Activated naive CD4-positive, alpha-beta T cell treated with anti-CD3 and anti-CD28 coated beads, Interleukin-2, amount 50 U/mL, for 16 hours (primary cell): ENCODE data around the gene CDC42EP1.
A peak's percentile ranks its signal among the peaks of the same experiment; 100 is the strongest.

Experiments used
- DNase-seq: peaks from one replicate; pipeline ENCODE4 v3.0.0-alpha.2; 2020

Gene CDC42EP1

GRCh38 chr22:37561212-37562048, 1.1 kb downstream of the CDC42EP1 start:
- peak; percentile 84 for DNase-seq

DNA sequence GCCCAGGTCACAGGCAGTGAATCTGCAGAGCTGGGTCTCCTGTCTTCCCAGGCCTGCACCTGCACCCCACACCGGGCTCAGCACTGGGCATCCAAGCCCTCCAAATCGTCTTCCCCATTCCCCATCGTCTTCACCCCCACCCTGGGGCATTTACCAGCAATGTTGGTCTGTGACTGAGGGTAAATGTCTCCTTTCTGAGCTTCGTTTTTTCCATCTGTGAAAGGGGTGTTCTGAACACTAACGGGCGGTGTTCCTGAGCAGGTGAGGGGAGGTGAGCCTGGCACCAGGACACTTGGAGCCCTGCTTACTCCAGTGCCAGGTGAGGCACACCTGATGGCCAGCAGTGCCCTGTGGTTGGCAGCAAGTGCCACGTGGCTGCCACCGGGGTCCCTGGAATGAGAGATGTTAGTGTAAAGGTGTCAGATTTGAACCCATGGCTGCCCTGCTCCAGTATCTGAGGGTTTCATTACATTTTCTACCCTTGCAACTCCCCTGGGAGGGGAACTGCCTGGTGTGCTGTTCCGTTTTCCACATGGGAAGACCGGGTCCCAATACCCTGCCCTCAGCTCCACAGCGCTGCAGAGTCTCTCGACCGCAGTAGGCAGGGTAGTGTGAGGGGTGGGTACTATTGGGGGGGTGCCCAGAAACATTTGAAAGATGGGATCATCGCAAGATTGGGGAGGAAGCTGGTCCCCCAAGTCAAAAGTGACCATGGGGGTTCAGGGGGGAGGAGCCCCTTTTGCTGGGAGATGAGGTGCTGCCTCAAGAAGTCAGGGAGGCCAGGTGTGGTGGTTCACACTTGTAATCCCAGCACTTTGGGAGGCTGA, 2.0 kb downstream of the CDC42EP1 start:
- DNase-seq, result no peak

DNA sequence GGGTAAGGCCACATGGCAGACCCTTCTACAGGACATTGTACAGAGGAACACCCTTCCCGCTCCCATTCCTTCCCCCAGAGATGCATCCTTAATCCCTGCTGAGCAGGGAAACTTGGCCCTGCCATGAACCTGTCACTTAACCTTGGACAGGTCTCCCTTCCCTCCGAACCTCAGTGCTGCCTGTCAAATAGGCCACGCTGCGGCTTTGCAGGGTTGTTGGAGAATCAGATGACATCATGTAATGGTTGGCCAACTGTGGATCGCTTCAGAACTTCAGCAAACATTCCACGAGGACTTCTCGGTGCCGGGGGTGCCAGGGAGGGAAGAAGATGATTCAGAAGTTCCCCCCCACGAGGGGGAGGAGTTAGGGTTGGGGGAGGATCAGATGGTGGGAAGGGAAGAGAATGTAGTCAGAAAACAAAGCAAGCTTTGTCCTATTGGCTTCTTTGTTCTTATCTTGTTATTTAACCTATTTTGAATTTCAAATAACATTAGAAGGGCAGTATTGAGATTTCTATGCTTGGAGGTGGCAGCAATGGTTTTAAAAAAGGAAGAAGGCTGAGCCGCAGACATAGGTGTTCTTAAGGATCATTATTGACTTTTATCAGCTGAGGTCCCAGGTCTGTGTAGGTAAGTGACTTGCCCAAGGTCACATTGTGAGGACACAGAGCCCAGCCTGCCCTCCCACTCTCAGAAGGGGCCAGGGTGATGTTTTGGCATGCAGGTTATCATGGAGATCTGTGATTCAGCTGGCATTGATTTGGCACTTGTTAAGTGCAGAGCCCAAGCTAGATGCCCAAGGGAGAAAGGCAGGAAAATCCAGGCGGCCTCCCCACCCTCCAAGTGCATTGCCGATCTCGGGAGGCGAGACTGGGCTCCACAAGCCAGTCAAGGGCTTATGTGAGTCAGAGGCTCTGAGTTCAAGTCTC, 3.1 kb downstream of the CDC42EP1 start:
- DNase-seq, result no peak

DNA sequence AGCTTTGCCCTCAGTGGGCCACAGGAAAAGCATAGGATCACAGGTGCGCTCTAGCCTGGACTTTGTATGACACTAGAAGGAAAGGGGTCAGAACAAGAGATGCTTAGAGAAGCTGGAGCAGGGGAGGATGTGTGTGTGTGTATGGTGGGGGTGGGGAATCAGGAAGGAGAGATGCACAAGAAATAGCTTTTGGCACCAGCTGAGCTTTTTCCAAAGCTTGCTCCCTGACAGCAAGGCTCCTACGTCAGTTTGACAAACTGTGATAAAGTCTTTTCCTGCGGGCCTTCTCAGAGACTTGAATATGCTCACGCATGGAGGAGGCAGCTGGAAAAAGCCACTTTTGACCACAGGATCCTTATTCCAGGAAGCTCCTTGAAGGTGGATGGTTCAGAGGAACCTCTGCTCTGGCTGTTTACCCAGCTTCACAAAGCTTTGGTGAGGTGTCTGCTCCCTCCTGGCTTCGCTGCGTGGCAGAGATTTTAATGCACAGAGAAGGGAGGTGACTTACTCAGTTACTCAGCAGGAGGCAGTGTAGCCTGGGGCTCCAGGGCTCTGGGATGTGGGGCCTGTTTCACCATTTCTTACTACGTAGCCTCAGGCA, 3.9 kb downstream of the CDC42EP1 start:
- DNase-seq, result no peak

DNA sequence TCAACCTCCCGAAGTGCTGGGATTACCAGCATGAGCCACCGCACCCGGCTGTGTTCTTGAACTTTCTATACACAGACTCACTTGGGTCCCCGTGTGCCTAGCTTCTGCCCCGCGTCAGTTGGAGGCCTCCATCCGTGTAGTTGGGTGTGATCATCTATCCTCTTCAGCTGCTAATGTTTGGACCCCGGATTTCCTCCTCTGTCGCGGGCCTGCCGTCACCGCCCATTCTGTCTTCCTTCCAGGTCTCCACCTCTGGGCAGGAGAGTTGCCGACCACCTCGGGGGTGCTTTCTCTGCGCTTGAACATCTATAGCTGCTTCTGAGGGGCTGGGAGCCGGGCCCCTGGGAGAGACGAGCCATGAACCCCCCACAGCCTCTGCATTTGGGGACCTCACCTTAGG, 5.5 kb downstream of the CDC42EP1 start:
- no peak for DNase-seq

DNA sequence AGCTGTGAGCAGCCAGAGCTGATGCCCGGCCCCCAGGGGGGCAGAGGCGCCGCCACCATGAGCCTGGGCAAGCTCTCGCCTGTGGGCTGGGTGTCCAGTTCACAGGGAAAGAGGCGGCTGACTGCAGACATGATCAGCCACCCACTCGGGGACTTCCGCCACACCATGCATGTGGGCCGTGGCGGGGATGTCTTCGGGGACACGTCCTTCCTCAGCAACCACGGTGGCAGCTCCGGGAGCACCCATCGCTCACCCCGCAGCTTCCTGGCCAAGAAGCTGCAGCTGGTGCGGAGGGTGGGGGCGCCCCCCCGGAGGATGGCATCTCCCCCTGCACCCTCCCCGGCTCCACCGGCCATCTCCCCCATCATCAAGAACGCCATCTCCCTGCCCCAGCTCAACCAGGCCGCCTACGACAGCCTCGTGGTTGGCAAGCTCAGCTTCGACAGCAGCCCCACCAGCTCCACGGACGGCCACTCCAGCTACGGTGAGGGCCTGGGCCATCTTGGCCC, 6.1 kb downstream of the CDC42EP1 start:
- DNase-seq, result peak; percentile 25

GRCh38 chr22:37566903-37567798, 6.9 kb downstream of the CDC42EP1 start:
- peak; percentile 86 for DNase-seq

DNA sequence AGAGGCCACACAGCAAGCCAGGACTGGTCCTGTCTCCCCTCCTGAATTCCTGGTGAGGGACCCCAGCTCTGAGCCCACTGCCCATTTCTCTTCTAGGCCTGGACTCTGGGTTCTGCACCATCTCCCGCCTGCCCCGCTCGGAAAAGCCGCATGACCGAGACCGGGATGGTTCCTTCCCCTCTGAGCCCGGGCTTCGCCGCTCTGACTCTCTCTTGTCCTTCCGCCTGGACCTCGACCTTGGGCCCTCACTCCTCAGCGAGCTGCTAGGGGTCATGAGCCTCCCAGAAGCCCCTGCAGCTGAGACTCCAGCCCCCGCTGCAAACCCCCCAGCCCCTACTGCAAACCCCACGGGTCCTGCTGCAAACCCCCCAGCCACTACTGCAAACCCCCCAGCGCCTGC, 7.7 kb downstream of the CDC42EP1 start:
- DNase-seq, result no peak

DNA sequence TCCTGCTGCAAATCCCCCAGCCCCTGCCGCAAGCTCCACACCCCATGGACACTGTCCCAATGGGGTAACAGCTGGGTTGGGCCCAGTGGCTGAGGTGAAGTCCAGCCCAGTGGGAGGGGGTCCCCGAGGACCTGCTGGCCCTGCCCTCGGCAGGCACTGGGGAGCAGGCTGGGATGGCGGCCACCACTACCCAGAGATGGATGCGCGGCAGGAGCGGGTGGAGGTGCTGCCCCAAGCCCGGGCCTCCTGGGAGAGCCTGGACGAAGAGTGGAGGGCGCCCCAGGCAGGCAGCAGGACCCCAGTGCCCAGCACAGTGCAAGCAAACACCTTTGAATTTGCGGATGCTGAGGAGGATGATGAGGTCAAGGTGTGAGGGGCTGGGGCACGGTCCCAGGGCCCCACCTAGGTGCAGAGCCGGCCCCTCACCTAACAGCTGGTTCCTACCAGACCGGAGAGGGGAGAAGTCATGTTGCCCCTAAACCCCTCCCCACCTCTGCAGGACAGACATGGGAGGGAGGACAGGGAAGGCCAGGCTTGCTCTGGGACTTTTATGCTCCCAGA, 8.2 kb downstream of the CDC42EP1 start:
- no peak for DNase-seq

- DNase-seq, result no peak
Measured at GRCh38 chr22:37569009-37569920, 9.0 kb downstream of the CDC42EP1 start.

- DNase-seq, result no peak
Measured at GRCh38 chr22:37569921-37570660, 9.8 kb downstream of the CDC42EP1 start.

DNA sequence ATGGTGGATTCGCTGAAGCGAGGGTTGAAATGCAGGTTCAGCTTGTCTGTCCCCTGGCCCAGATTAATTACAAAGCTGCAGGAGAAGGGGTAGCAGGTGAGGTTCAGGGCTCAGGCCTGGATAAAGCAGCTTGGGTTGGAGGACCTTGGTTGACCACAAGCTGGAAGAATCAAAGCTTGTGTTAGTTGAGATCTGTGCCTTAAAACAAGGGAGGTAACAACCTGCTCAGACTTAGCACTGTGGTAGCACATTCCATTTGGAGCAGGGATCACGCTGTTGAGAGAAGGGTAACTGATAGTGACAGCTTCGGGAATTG, 10.3 kb downstream of the CDC42EP1 start:
- no peak for DNase-seq

GRCh38 chr22:37571258-37571991, 11.1 kb downstream of the CDC42EP1 start:
- no peak for DNase-seq

DNA sequence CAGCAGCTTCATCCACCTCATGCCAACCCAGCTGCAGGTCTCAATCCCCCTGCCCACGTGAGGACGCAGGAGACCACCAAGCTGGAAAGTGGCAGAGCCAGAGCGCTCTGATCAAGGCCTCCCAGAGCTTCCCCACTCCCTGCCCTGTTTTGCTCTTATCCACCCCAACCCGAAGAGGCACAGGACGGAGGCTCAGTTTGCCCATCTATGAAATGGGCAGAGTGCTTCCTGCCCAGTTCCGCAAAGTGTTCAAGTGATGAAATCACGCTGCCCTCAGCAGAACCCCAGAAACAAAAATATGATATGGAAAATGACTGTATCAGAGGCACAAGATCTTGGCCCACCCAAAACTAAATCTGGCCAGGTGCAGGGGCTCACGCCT, 11.7 kb downstream of the CDC42EP1 start:
- DNase-seq, result no peak

DNA sequence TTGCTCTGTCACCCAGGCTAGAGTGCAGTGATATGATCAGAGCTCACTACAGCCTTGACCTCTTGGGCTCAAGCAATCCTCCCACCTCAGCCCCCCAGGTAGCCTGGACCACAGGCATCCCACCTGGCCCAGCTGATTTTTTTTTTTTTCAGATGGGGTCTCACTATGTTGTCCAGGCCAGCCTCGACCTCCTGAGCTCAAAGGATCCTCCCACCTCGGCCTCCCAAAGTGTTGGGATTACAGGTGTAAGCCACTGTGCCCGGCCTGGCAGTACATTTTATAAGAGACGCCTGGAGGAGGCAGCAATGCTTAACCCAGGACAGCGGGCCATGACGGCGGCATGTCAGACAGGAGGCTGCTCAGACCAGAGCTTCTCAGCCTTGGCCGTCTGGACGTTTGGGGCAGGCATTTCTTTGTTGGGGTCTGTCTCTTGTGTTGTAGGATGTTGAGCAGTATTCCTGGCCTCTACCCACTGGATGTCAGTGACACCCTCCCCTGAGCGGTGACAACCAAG, 15.3 kb downstream of the CDC42EP1 start:
- no peak for DNase-seq

DNA sequence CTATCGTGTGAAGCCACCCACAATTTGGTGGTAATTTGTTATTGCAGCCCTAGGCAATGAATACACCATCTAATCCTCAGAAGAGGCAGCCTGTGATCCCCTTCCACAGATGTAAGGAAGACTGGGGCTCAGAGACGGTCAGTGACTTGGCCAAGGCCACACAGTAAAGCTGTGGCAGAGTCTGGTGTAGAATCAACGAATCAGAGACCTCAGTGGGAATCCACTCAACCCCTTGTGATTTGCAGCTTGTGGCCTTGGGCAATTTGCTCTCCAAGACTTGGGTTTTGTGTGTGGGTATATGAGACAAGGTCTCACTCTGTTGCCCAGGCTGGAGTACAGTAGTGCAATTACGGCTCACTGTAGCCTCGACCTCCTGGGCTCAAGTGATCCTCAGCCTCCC, 17.7 kb downstream of the CDC42EP1 start:
- DNase-seq, result no peak

GRCh38 chr22:37581504-37581903, 21.2 kb downstream of the CDC42EP1 start:
- DNase-seq, result no peak

DNA sequence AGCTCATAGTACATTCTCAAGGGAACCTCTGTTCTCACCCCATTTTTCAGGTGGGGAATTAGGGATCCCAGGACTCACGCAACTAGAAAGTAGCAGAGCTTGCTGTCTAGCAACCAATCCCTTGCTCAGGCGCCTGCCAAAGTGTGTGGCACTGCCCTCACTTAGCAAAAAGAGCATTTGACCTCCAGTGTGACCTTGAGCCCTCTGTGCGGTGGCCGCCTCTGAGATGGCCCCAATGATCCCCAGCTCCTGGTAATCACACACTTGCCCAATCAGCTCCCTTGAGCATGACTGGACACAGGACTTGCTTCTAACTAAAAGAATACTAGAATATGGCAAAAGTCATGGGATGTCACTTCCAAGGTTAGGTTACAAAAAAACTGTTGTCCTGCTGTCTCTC, 22.2 kb downstream of the CDC42EP1 start:
- DNase-seq, result no peak
